ENCODE measurements around the gene MYBPC1. TPM values are rescaled to one million over a fixed set of nuclear protein-coding genes. Genes with fewer than 3 reads are reported as not detected.

The MYBPC1 gene
- total RNA-seq, 1 experiment from 2014 or later, result not detected

DNA sequence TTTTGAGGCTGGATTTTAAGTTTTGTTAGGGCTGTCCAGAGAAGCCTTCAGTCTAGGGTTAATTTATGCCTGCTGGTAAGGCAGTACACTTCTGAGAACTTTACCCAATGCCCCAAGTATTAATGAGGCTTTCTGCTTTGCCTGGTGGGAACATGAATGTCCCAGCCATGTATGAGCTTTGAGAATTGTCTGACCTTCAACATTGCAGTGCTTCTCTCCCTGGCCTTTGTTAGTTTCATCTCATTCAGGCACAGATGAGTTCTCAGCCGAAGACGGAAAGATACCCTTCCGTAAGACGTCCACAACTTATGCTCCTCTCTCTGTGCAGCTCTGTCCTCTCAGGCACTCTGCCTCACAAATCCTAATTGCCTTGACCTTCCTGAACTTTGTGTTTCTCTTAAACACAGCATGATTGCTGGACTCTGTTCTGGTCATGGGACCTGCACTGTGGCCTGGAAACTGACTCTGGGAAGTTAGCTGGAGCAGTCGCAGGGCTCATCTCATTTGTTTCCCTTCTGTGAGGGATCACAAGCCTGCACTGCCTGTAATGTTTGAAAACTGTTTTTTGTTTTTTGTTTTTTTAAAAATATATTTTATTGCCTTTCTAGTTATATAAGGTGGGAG lies 118.4 kb downstream of the MYBPC1 start:
- H2BK5ac ChIP-seq (ENCODE audit: insufficient read length, low read length), result no peak overlapping the region
- Mint-ChIP-seq H3K4me1 (peaks cover 3 to 4% of the 10 kb centered on the region in 2 experiments; a peak in 2 of 4 replicates), H3K27ac (peak overlapping the region in 2 of 3 experiments; percentile 46 to 91; a peak in 5 of 7 replicates), H3K36me3 (ENCODE audit: insufficient read depth in 1 of 3, low read depth in 3 of 3) (no peaks in the 10 kb centered on the region), H3K9me3 (no peaks in the 10 kb centered on the region), H3K27me3 (ENCODE audit: low read depth) (no peaks in the 10 kb centered on the region), H3K4me3 (no peak overlapping the region)
- H3K56ac ChIP-seq (ENCODE audit: insufficient read length, low read depth, low read length), result no peak overlapping the region
- H3T11ph ChIP-seq (ENCODE audit: low read length), result no peak overlapping the region
- no peak overlapping the region for H4K91ac ChIP-seq (ENCODE audit: insufficient read length, low read depth, low read length)
- TF ChIP-seq, protein P1, sequence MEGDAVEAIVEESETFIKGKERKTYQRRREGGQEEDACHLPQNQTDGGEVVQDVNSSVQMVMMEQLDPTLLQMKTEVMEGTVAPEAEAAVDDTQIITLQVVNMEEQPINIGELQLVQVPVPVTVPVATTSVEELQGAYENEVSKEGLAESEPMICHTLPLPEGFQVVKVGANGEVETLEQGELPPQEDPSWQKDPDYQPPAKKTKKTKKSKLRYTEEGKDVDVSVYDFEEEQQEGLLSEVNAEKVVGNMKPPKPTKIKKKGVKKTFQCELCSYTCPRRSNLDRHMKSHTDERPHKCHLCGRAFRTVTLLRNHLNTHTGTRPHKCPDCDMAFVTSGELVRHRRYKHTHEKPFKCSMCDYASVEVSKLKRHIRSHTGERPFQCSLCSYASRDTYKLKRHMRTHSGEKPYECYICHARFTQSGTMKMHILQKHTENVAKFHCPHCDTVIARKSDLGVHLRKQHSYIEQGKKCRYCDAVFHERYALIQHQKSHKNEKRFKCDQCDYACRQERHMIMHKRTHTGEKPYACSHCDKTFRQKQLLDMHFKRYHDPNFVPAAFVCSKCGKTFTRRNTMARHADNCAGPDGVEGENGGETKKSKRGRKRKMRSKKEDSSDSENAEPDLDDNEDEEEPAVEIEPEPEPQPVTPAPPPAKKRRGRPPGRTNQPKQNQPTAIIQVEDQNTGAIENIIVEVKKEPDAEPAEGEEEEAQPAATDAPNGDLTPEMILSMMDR (conservative IDR thresholded peaks at IDR 0.05), result no peak
- no peak overlapping the region for H3K4ac ChIP-seq (ENCODE audit: low read depth, low read length)
- no CpG with 5 or more reads among the region's 5 CpGs for WGBS (ENCODE audit: extremely low coverage, insufficient read length, low lambda C conversion rate)
- no peak overlapping the region for H2AFZ ChIP-seq (ENCODE audit: low read length)
- no peaks in the 10 kb centered on the region for H4K20me1 ChIP-seq (ENCODE audit: control insufficient read depth, insufficient read depth, insufficient read length)
- no peak overlapping the region for H3K23ac ChIP-seq (ENCODE audit: insufficient read length, low read depth, low read length)
- no peaks in the 10 kb centered on the region for H3K23me2 ChIP-seq (ENCODE audit: insufficient read length, low read depth, low read length, poor library complexity, severe bottlenecking)
- H4K8ac ChIP-seq (replicated peaks; ENCODE audit: insufficient read length, low read depth, low read length), result no peak overlapping the region
- no peak overlapping the region for H3K9ac ChIP-seq (ENCODE audit: extremely low read depth, insufficient read length, low read length)
- H3K14ac ChIP-seq (ENCODE audit: insufficient read depth, low read length), result no peak overlapping the region
- H2AK5ac ChIP-seq (ENCODE audit: insufficient read length, low read length), result no peak overlapping the region
- no peak overlapping the region for H2BK120ac ChIP-seq (ENCODE audit: low read depth, low read length, poor library complexity, severe bottlenecking)
- H2BK15ac ChIP-seq (ENCODE audit: low read depth, low read length), result no peak overlapping the region
- H3K27me3 ChIP-seq (ENCODE audit: insufficient read depth, low read length), result no peaks in the 10 kb centered on the region
- no peaks in the 10 kb centered on the region for H3K9me3 ChIP-seq (ENCODE audit: control insufficient read depth, low read depth, low read length)
- no peak overlapping the region for H2BK12ac ChIP-seq (ENCODE audit: insufficient read length, low read depth, low read length)
- no peak overlapping the region for H2BK20ac ChIP-seq (ENCODE audit: low read depth, low read length, poor library complexity, severe bottlenecking)
- H3K79me2 ChIP-seq (ENCODE audit: insufficient read depth, low read length), result no peaks in the 10 kb centered on the region
- H3K18ac ChIP-seq (ENCODE audit: insufficient read length, low read depth, low read length), result no peak overlapping the region
- no peaks in the 10 kb centered on the region for H3K4me1 ChIP-seq (ENCODE audit: insufficient read depth, low read length)
- H3K79me1 ChIP-seq (ENCODE audit: insufficient read depth, low read depth, low read length, poor library complexity, severe bottlenecking), result no peaks in the 10 kb centered on the region
- H3K4me2 ChIP-seq (ENCODE audit: insufficient read depth, insufficient read length, low read length), result no peak overlapping the region
- no peak for DNase-seq
- H4K5ac ChIP-seq (ENCODE audit: insufficient read length, low read depth, low read length), result no peak overlapping the region
- H3K27ac ChIP-seq (ENCODE audit: insufficient read length, low read depth, low read length), result no peak overlapping the region
